ENCODE results near the gene ATP5F1E. TPM values are rescaled to one million over a fixed set of nuclear protein-coding genes. Genes with fewer than 3 reads are reported as not detected.
A peak's percentile ranks its signal among the peaks of the same experiment; 100 is the strongest.

Gene ATP5F1E
- total and polyA plus RNA-seq, 2 donors (not counting 3 experiments of a cell fraction or from before 2014, with no cell fraction given), result 29.0 to 107 TPM

DNA sequence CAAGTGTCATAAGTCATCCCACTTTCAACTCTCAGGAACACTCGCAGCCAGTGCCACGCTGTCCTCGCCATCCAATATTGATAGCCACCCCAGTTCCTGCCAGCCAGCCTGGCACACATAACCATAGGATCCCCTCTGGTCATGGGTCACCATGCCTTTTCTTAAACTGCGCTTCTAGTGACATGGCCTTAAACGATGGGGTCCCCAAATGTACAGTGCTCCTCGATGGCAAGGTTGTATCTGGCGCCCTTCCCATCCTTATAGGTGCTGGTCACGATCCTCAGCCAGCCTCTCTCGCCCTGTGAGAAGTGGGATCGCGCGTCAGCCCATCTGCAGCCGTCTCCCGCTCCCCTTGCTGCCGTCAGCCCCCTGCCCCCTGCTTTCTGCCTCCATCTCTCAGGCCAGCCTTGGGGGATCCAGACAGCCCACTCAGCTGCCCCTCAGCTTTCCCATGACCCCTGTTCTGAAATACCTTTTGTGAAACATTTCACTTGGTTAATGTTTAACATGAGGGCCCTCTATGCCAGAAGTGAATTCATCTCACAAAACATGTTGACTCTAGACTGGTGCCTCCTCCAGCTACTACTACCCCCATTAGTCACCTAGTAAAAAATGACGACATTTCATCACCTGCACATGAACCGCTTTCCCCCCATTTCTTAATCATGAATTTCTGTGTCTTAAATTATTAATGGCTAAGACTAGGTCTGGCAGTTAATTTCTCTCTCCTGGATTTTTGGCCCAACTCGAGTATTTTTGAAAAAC lies 36.5 kb downstream of the ATP5F1E start:
- DNase-seq (ENCODE audit: low read depth, low spot score) (no peak), FAIRE-seq (no peak)
- no peak overlapping the region for H3K9ac ChIP-seq (replicated peaks; ENCODE audit: extremely low read depth, insufficient read depth, low read length)
- ChIA-PET CTCF (interaction anchor here (1.0 to 1.2 kb wide), 2 partner anchors 11 to 37 kb away, joined by 3 to 6 read pairs; partner anchors contain the start of gene ATP5F1E), POLR2A (no interaction called here)
- BruUV-seq (replicated peaks), result TSS peak; percentile 93
- intact Hi-C loops (cut with micrococcal nuclease) (loop anchor here (5.0 kb wide), 1 partner anchor 37 kb away; the partner anchor contains the start of gene ATP5F1E), dilution Hi-C loops (cut with MboI; ENCODE audit: extremely low pct_ligation_motif_present, low sequenced_read_pairs) (no loop called here)
- TF ChIP-seq POLR2AphosphoS5 (IDR thresholded peaks at IDR 0.05; ENCODE audit: insufficient read depth, low read depth, low read length), result no peak
- no peak for TF ChIP-seq POLR2A (IDR thresholded peaks at IDR 0.05; ENCODE audit: low read depth, low read length)
- no peak for TF ChIP-seq MYC (IDR thresholded peaks at IDR 0.05; ENCODE audit: low read depth, low read length)
- TF ChIP-seq JUN (IDR thresholded peaks at IDR 0.05; ENCODE audit: borderline replicate concordance, insufficient read depth, insufficient read length, low read depth), result no peak
- no peaks in the 10 kb centered on the region for H3K9me3 ChIP-seq (replicated peaks; ENCODE audit: control insufficient read depth, insufficient read depth, low read length)
- H4K20me1 ChIP-seq (replicated peaks; ENCODE audit: control insufficient read depth, extremely low read depth, insufficient read depth, low read length), result no peaks in the 10 kb centered on the region
- H3K9me1 ChIP-seq (replicated peaks; ENCODE audit: control insufficient read depth, extremely low read depth, insufficient read depth, low read length), result no peaks in the 10 kb centered on the region
- no peak overlapping the region for H3K4me3 ChIP-seq (replicated peaks in 1 of 3; ENCODE audit: insufficient read depth in 1 of 3, low read depth in 1 of 3, low read length in 3 of 3)
- H3K27ac ChIP-seq (ENCODE audit: insufficient read depth, low read depth, low read length), result no peak overlapping the region
- no peaks in the 10 kb centered on the region for H3K27me3 ChIP-seq (ENCODE audit: control insufficient read depth in 2 of 2, insufficient read depth in 2 of 2, low read length in 2 of 2)
- no peak overlapping the region for H2AFZ ChIP-seq (ENCODE audit: low read depth, low read length)
- no peak overlapping the region for H3K4me2 ChIP-seq (ENCODE audit: insufficient read depth, low read length)
- H3K36me3 ChIP-seq (ENCODE audit: control insufficient read depth in 2 of 2, extremely low read depth in 1 of 2, insufficient read depth in 2 of 2, low read length in 2 of 2), result peaks cover 35 to 52% of the 10 kb centered on the region in 2 experiments
- H3K4me1 ChIP-seq (ENCODE audit: control insufficient read depth, extremely low read depth, insufficient read depth, low read length), result no peaks in the 10 kb centered on the region
- peaks cover 3% of the 10 kb centered on the region for H3K79me2 ChIP-seq (ENCODE audit: control insufficient read depth, insufficient read depth, low read length)

DNA sequence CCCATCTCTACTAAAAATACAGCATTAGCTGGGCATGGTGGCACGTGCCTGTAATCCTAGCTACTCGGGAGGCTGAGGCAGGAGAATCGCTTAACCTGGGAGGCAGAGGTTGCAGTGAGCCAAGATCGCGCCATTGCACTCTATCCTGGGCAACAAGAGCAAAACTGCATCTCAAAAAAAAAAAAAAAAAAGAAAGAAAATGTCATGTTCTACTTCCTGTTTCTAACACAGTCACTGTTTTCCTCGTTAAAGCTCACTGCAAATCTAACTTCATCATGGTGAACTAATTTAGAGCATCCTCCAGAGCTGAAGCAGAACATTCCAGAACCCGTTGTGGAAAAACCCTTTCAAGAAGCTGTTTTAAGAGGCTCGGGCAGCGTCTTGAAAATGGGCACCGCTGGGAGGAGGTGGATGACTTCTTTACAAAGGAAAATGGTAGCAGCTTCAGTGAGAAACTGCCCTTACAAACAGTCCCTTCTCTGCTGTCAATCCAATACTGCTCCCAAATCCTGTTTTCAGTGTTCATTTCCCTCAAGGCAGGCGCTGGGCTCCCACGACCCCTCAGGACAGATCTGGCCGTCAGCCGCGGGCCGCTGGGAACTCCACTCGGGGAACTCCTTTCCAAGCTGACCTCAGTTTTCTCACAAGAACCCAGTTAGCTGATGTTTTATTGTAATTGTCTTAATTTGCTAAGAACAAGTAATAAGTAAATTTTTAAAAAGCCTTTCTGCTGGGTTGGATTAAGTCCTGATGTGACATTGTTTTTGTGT lies 37.6 kb downstream of the ATP5F1E start:
- ChIA-PET CTCF (interaction anchor here (1.0 kb wide), 1 partner anchor 38 kb away, joined by 6 read pairs; the partner anchor contains the start of gene ATP5F1E), POLR2A (no interaction called here)
- DNase-seq (ENCODE audit: low read depth, low spot score), result no peak
- FAIRE-seq, result no peak
- intact Hi-C loops (cut with micrococcal nuclease), result loop anchor here (5.0 kb wide), 1 partner anchor 38 kb away; the partner anchor contains the start of gene ATP5F1E
- Histone ChIP-seq H3K27me3 (ENCODE audit: control insufficient read depth in 2 of 2, insufficient read depth in 2 of 2, low read length in 2 of 2) (no peaks in the 10 kb centered on the region), H4K20me1 (replicated peaks; ENCODE audit: control insufficient read depth, extremely low read depth, insufficient read depth, low read length) (no peaks in the 10 kb centered on the region), H3K4me1 (ENCODE audit: control insufficient read depth, extremely low read depth, insufficient read depth, low read length) (no peaks in the 10 kb centered on the region), H3K4me3 (replicated peaks in 1 of 3; ENCODE audit: insufficient read depth in 1 of 3, low read depth in 1 of 3, low read length in 3 of 3) (no peak overlapping the region), H2AFZ (ENCODE audit: low read depth, low read length) (no peak overlapping the region), H3K79me2 (ENCODE audit: control insufficient read depth, insufficient read depth, low read length) (peaks cover 3% of the 10 kb centered on the region), H3K9me3 (replicated peaks; ENCODE audit: control insufficient read depth, insufficient read depth, low read length) (no peaks in the 10 kb centered on the region), H3K27ac (ENCODE audit: insufficient read depth, low read depth, low read length) (no peak overlapping the region), H3K9ac (replicated peaks; ENCODE audit: extremely low read depth, insufficient read depth, low read length) (no peak overlapping the region), H3K4me2 (ENCODE audit: insufficient read depth, low read length) (no peak overlapping the region), H3K36me3 (ENCODE audit: control insufficient read depth in 2 of 2, extremely low read depth in 1 of 2, insufficient read depth in 2 of 2, low read length in 2 of 2) (peaks cover 35 to 51% of the 10 kb centered on the region in 2 experiments), H3K9me1 (replicated peaks; ENCODE audit: control insufficient read depth, extremely low read depth, insufficient read depth, low read length) (no peaks in the 10 kb centered on the region)
- dilution Hi-C loops (cut with MboI; ENCODE audit: extremely low pct_ligation_motif_present, low sequenced_read_pairs), result no loop called here
- TSS peak; percentile 48 for BruUV-seq (replicated peaks)
- TF ChIP-seq GATA2 (IDR thresholded peaks at IDR 0.05; ENCODE audit: insufficient read depth, insufficient read length, low read depth, low read length) (no peak), POLR2A (IDR thresholded peaks at IDR 0.05; ENCODE audit: low read depth, low read length) (peak; percentile 1), EZH2 (IDR thresholded peaks at IDR 0.05; ENCODE audit: borderline replicate concordance, low read depth, low read length, severe bottlenecking) (no peak), FOS (IDR thresholded peaks at IDR 0.05; ENCODE audit: borderline replicate concordance, insufficient read depth, low read length) (no peak), JUN (IDR thresholded peaks at IDR 0.05; ENCODE audit: borderline replicate concordance, insufficient read depth, insufficient read length, low read depth) (no peak)

Data from endothelial cell of umbilical vein (primary cell).